Heart left ventricle (tissue), 13 donors: ENCODE measurements around the gene TMEM126B.

Experiments used
- POLR2A ChIP-seq, 2 donors: fragments of 450-650 bp; IDR thresholded peaks; one replicate each; pipeline ENCODE4 v1.6.1; 2017; ENCODE audit warnings: antibody characterized with exemption in 2 of 2, mild to moderate bottlenecking in 2 of 2, moderate library complexity in 2 of 2
- TF ChIP-seq, protein P1 (sequence below), 12 donors: fragments of 200-600 bp; sonication (generic) in 4 of 12; IDR thresholded peaks; one replicate each; pipeline versions ENCODE4 v1.5.0 to v1.8.0; 2018 to 2022; ENCODE audit warnings: antibody characterized with exemption in 12 of 12, mild to moderate bottlenecking in 5 of 12
- donor health status: ischemic (EF 13 %, LVEDD 7.1; RV severe dilation, severe dysfunction).
- donor health status: DM: no; HTN: yes; CAD: no.
- donor health status: DM: no; HTN: no; CAD: no.
- donor health status: ischemic (EF 25% LVEDD 6.9; RV normal size, moderate dysfunction).
- donor health status: ischemic (EF 25% LVEDD 5.7; RV mildly dilated, moderate dysfunction).
- donor health status: ischemic (EF 35%, LVEDD 5.7; RV mildly dilated, moderate dysfunction).
- donor health status: nonischemic (EF 11% LVEDD 7.7; RV severe dilation, severe dysfunction).
- donor health status: DM: yes; HTN: yes; CAD: no.
- donor health status: PGD.
- donor health status: ischemic (EF 29% LVEDD 5.4; RV normal size, mild dysfunction).
- donor health status: nonischemic (EF 23%, LVEDD 6.1; RV moderate dilation, normal function).

DNA sequence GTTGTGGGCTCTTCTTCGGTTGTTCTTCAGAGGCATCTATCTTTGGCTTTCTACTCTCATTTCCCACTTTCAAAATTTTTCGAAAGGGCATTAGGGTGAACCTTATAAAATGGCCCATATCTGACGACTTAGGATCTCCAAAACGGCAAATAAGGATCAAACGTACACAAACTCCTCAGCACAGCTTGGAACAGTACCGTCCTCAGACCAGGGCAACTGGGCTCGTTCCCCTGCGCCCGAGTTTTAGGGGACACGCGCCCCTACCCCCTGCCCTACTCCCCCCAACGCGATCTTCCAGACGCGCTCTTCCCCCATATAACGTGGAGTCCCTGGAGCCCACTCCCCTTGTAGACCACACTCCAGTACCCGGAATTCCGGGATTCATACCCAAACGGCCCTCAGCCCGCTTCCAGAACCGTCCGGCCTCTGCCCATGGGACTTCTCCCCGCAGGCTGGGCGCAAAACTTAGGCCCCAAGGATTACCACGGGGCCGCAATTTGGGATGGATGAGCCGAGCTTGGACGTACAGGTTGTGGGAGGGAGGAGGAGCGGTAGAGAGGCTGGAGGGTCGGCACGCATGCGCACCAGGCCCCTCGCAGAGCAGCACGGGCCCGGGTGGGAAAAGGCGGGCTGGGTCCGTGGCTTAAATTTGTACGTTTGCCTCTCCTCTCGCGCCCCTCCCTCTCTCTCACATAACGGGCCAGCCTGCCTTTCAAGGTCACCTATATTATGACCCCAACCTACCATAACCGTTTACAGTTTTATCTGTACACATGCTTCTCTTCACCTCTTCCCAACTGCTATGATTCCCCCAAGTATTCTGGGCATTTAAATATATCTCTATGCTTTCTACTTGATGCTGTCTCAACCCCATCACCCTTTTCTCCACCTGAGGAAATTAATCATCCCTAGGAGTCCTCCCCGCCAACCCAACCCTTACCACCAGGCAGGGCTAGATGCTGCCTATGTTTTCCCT, 54.2 kb downstream of the TMEM126B start:
- no peak for TF ChIP-seq POLR2A (IDR thresholded peaks at IDR 0.05)
- TF ChIP-seq, protein P1, sequence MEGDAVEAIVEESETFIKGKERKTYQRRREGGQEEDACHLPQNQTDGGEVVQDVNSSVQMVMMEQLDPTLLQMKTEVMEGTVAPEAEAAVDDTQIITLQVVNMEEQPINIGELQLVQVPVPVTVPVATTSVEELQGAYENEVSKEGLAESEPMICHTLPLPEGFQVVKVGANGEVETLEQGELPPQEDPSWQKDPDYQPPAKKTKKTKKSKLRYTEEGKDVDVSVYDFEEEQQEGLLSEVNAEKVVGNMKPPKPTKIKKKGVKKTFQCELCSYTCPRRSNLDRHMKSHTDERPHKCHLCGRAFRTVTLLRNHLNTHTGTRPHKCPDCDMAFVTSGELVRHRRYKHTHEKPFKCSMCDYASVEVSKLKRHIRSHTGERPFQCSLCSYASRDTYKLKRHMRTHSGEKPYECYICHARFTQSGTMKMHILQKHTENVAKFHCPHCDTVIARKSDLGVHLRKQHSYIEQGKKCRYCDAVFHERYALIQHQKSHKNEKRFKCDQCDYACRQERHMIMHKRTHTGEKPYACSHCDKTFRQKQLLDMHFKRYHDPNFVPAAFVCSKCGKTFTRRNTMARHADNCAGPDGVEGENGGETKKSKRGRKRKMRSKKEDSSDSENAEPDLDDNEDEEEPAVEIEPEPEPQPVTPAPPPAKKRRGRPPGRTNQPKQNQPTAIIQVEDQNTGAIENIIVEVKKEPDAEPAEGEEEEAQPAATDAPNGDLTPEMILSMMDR (IDR thresholded peaks at IDR 0.05): no peak
